ENCODE measurements around the gene CRABP2. TPM values are rescaled to one million over a fixed set of nuclear protein-coding genes. Genes with fewer than 3 reads are reported as not detected.

Gene CRABP2
- total and polyA plus RNA-seq, 2 of the 13 experiments (the other 11 are each of a cell fraction or from before 2014, with no cell fraction given), result 0.40 to 0.60 TPM

DNA sequence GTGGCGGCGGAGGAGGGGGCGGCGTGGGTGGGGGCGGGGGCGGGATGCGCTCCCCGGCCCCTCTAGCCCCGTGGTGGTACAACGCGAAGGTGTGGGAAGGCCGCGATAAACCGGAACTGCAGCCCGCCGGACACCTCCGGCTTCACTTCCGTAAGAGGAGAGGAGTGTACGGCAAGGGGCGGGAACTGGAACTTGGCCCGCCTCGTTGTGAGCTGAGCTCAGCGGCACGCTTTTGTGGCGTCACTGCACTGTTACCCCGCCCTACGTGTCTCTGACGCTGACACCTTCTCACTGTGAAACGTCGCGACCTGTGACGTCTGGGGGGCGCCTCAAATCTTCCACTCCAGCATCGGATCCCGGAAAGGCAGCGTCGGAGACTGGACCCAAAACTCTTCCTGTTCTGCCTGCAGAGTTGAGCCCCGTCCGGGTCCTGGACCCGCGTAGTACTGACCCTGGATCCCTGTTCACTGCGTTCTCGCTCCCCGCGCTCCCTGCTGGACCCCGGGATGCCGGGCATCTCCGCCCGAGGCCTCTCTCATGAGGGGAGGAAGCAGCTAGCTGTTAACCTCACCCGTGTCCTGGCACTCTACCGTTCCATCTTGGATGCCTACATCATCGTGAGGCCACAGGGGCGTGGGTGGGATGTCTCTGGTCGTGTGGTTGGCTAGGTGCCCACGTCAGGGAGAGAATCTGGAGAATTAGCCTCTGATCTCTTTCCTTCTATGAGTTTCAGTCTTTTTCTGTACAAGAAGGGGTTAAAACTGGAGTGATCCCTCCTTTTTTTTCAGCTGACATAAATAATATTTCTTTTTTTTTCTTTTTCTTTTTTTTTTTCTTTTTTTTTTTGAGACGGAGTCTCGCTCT, 23.4 kb upstream of the CRABP2 start, which contains the start of gene ISG20L2 (continued):
- TF ChIP-seq, protein P1, sequence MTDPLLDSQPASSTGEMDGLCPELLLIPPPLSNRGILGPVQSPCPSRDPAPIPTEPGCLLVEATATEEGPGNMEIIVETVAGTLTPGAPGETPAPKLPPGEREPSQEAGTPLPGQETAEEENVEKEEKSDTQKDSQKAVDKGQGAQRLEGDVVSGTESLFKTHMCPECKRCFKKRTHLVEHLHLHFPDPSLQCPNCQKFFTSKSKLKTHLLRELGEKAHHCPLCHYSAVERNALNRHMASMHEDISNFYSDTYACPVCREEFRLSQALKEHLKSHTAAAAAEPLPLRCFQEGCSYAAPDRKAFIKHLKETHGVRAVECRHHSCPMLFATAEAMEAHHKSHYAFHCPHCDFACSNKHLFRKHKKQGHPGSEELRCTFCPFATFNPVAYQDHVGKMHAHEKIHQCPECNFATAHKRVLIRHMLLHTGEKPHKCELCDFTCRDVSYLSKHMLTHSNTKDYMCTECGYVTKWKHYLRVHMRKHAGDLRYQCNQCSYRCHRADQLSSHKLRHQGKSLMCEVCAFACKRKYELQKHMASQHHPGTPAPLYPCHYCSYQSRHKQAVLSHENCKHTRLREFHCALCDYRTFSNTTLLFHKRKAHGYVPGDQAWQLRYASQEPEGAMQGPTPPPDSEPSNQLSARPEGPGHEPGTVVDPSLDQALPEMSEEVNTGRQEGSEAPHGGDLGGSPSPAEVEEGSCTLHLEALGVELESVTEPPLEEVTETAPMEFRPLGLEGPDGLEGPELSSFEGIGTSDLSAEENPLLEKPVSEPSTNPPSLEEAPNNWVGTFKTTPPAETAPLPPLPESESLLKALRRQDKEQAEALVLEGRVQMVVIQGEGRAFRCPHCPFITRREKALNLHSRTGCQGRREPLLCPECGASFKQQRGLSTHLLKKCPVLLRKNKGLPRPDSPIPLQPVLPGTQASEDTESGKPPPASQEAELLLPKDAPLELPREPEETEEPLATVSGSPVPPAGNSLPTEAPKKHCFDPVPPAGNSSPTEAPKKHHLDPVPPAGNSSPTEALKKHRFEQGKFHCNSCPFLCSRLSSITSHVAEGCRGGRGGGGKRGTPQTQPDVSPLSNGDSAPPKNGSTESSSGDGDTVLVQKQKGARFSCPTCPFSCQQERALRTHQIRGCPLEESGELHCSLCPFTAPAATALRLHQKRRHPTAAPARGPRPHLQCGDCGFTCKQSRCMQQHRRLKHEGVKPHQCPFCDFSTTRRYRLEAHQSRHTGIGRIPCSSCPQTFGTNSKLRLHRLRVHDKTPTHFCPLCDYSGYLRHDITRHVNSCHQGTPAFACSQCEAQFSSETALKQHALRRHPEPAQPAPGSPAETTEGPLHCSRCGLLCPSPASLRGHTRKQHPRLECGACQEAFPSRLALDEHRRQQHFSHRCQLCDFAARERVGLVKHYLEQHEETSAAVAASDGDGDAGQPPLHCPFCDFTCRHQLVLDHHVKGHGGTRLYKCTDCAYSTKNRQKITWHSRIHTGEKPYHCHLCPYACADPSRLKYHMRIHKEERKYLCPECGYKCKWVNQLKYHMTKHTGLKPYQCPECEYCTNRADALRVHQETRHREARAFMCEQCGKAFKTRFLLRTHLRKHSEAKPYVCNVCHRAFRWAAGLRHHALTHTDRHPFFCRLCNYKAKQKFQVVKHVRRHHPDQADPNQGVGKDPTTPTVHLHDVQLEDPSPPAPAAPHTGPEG (CRISPR knock-in tag; IDR thresholded peaks at IDR 0.05), result no peak
- 0 out of 2 replicates have a peak, but pooled peaks have one; percentile 8 for TF ChIP-seq MIER2 (CRISPR knock-in tag; IDR thresholded peaks at IDR 0.05)
- TF ChIP-seq, protein P2, sequence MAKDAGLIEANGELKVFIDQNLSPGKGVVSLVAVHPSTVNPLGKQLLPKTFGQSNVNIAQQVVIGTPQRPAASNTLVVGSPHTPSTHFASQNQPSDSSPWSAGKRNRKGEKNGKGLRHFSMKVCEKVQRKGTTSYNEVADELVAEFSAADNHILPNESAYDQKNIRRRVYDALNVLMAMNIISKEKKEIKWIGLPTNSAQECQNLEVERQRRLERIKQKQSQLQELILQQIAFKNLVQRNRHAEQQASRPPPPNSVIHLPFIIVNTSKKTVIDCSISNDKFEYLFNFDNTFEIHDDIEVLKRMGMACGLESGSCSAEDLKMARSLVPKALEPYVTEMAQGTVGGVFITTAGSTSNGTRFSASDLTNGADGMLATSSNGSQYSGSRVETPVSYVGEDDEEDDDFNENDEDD (CRISPR knock-in tag; IDR thresholded peaks at IDR 0.05; ENCODE audit: borderline replicate concordance), result peak; percentile 75; the same call in 1 of the 2 replicates
- no peak for TF ChIP-seq AKAP8 (CRISPR knock-in tag; IDR thresholded peaks at IDR 0.05)
- TF ChIP-seq ZFP90 (CRISPR knock-in tag; IDR thresholded peaks at IDR 0.05; ENCODE audit: borderline replicate concordance), result no peak
- peak; percentile 18 for TF ChIP-seq MED8 (CRISPR knock-in tag; IDR thresholded peaks at IDR 0.05; ENCODE audit: insufficient replicate concordance)
- TF ChIP-seq ZSCAN22 (CRISPR knock-in tag; IDR thresholded peaks at IDR 0.05), result no peak
- no peak for TF ChIP-seq FOXA1 (IDR thresholded peaks at IDR 0.05)
- TF ChIP-seq FOXA1 (CRISPR knock-in tag; IDR thresholded peaks at IDR 0.05), result no peak; the same call in 1 of the 2 replicates
- peak; percentile 9 for TF ChIP-seq ZBTB38 (CRISPR knock-in tag; IDR thresholded peaks at IDR 0.05)
- no peak for TF ChIP-seq ARID2 (CRISPR knock-in tag; IDR thresholded peaks at IDR 0.05; ENCODE audit: borderline replicate concordance)
- TF ChIP-seq MAF1 (CRISPR knock-in tag; IDR thresholded peaks at IDR 0.05; ENCODE audit: borderline replicate concordance), result no peak
- peak; percentile 97 for TF ChIP-seq ATF1 (CRISPR knock-in tag; IDR thresholded peaks at IDR 0.05)
- no peak; the same call in 1 of the 2 replicates for TF ChIP-seq ISL2 (CRISPR knock-in tag; IDR thresholded peaks at IDR 0.05)
- TF ChIP-seq ZNF20 (CRISPR knock-in tag; IDR thresholded peaks at IDR 0.05), result no peak
- TF ChIP-seq ZNF501 (CRISPR knock-in tag; IDR thresholded peaks at IDR 0.05), result peak; percentile 74; the same call in 1 of the 2 replicates
- TF ChIP-seq, protein P3, sequence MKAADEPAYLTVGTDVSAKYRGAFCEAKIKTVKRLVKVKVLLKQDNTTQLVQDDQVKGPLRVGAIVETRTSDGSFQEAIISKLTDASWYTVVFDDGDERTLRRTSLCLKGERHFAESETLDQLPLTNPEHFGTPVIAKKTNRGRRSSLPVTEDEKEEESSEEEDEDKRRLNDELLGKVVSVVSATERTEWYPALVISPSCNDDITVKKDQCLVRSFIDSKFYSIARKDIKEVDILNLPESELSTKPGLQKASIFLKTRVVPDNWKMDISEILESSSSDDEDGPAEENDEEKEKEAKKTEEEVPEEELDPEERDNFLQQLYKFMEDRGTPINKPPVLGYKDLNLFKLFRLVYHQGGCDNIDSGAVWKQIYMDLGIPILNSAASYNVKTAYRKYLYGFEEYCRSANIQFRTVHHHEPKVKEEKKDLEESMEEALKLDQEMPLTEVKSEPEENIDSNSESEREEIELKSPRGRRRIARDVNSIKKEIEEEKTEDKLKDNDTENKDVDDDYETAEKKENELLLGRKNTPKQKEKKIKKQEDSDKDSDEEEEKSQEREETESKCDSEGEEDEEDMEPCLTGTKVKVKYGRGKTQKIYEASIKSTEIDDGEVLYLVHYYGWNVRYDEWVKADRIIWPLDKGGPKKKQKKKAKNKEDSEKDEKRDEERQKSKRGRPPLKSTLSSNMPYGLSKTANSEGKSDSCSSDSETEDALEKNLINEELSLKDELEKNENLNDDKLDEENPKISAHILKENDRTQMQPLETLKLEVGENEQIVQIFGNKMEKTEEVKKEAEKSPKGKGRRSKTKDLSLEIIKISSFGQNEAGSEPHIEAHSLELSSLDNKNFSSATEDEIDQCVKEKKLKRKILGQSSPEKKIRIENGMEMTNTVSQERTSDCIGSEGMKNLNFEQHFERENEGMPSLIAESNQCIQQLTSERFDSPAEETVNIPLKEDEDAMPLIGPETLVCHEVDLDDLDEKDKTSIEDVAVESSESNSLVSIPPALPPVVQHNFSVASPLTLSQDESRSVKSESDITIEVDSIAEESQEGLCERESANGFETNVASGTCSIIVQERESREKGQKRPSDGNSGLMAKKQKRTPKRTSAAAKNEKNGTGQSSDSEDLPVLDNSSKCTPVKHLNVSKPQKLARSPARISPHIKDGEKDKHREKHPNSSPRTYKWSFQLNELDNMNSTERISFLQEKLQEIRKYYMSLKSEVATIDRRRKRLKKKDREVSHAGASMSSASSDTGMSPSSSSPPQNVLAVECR (CRISPR knock-in tag; IDR thresholded peaks at IDR 0.05; ENCODE audit: borderline replicate concordance), result peak; percentile 79; the same call in 1 of the 2 replicates
- peak; percentile 85 for TF ChIP-seq ZFY (CRISPR knock-in tag; IDR thresholded peaks at IDR 0.05)
- 0 out of 2 replicates have a peak, but pooled peaks have one; percentile 44 for TF ChIP-seq MEIS2 (CRISPR knock-in tag; IDR thresholded peaks at IDR 0.05)
